Measurements from ENCODE around the gene THOC7. TPM values are rescaled to one million over a fixed set of nuclear protein-coding genes. Genes with fewer than 3 reads are reported as not detected.

Gene THOC7
- total and polyA plus RNA-seq, 12 donors = 71.3 to 204 (median 79.4) TPM

DNA sequence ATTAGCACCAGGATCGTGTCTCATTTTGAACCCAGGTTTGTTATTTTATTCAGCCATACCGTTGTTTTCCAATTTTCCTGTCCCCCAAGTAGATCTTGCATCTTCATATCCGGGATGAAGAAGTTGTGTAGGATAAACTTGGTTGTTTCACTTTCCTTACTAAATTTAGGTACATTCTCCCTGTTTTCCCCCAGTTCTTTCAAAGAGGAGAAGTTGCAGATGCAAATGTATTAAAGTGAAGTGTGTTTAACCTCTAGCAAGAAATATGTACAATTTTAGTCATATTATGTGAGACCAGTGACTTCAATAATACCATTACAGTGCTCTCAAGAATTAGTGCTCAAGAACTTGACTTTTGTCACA, 1.3 kb upstream of the THOC7 start:
- Histone ChIP-seq H3K27ac (peak overlapping the region in 9 of 10 donors; percentile 69 to 97 (median 91)), H3K9me3 (no peaks in the 10 kb centered on the region), H3K36me3 (peaks cover 0 to 16% (median 0%) of the 10 kb centered on the region in 9 donors), H3K4me3 (peak overlapping the region; percentile 74 to 98 (median 89)), H3K27me3 (no peaks in the 10 kb centered on the region), H3K4me1 (peaks cover 0 to 29% (median 19%) of the 10 kb centered on the region in 9 donors)
- no peak for TF ChIP-seq CTCF (IDR thresholded peaks at IDR 0.05)
- intact Hi-C loops (cut with DNase I) = loop anchor here in 8 of 10 donors (5.0 to 10.0 kb wide), 4 partner anchors 42 to 130 kb away; partner anchors contain the start of gene SCAANT1 (in 4 of the 8)
- 10 to 22% methylated on average over 3 of the region's 3 CpGs for WGBS, 2 donors
- ATAC-seq = no peak
- DNase-seq = no peak

DNA sequence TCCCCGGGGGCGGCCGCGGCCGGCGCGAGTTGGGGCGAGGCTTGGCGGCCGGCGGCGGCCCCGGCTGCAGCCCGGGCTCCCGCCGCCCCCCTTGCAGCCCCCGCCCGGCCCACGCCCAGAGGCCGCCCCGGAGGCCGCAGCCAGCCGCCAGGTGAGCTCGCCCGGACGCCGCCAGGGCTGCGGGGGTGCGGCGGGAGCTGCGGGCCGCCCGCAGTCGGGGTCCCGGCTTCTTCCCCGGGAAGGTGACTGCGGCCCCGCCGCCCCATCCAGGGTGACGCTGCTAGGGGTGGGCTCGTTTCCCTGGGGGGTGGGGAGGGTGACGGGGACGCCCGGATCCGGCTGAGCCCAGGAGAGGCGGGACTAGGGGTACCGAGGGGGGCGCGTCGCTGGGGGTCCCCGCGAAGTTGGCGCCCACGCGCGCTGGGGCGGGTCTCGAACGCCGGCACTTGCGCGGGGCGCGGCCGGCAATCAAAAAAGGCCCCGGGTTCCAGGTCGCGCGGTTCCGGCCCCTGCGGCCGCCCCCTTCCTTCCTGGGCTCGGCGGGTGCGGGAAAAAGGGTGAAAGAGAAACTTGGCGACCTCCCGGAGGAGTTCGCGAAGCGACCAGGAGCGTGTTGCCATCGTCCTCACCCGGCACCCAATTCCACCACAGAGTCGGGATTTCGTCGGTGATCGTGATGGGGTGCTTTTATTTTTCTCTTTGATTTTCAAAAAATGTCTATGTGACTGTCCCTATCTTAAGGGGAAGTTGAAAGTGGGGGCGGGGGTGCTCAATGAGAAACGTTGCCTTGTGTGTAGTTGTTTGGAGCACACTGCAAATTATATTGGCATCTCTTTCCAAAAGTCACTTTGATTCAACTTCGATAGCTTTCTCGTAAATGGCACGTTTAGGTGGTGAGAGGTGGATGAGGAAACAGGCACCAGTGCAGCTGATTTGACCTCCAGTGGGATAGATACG, 681 bp upstream of the THOC7 start:
- 0% methylated on average over 66 to 93 of the region's 93 CpGs for WGBS, 2 donors
- peak overlapping the region; percentile 74 to 98 (median 89) for H3K4me3 ChIP-seq
- no peaks in the 10 kb centered on the region for H3K27me3 ChIP-seq
- no peaks in the 10 kb centered on the region for H3K9me3 ChIP-seq
- DNase-seq (peak; percentile 41 to 50), ATAC-seq (peak; percentile 32 to 66 (median 46))
- H3K27ac ChIP-seq = peak overlapping the region; percentile 69 to 97 (median 90)
- peaks cover 0 to 26% (median 19%) of the 10 kb centered on the region in 9 donors for H3K4me1 ChIP-seq
- peaks cover 0 to 16% (median 0%) of the 10 kb centered on the region in 9 donors for H3K36me3 ChIP-seq
- TF ChIP-seq CTCF (IDR thresholded peaks at IDR 0.05) = no peak
- intact Hi-C loops (cut with DNase I) = loop anchor here in 6 of 10 donors (5.0 to 10.0 kb wide), 4 partner anchors 43 to 131 kb away; partner anchors contain the start of gene SCAANT1 (in 2 of the 6)

DNA sequence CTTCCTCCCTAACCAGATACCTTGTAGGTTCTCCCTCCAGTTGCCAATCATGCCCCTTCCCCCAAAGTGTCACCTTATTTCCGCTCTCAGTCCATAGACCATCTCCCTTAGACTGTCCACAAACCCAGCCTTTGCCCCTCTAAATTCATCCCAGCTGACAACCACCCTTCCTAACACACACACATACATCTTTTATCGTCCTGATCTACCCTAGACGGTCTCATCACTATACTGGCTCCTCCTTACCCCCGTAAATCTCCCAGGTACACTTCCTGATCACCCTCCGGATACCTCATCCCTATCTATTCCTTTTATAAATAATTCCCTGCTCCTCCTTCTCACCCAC, 828 bp downstream of the THOC7 start:
- DNase-seq = no peak
- WGBS, 2 donors = 26 to 32% methylated on average over 5 of the region's 5 CpGs

More for the DNA sequence above, 828 bp downstream of the THOC7 start:
- peak in 2 of 8 donors; percentile 5 to 14 for ATAC-seq
- peaks cover 0 to 25% (median 19%) of the 10 kb centered on the region in 9 donors for H3K4me1 ChIP-seq
- H3K4me3 ChIP-seq = peak overlapping the region; percentile 74 to 100 (median 96)
- no peaks in the 10 kb centered on the region for H3K27me3 ChIP-seq
- H3K36me3 ChIP-seq = peaks cover 0 to 16% (median 0%) of the 10 kb centered on the region in 9 donors
- intact Hi-C loops (cut with DNase I) = loop anchor here in 6 of 10 donors (5.0 to 10.0 kb wide), 4 partner anchors 45 to 132 kb away; partner anchors contain the start of gene SCAANT1 (in 2 of the 6)
- TF ChIP-seq CTCF (IDR thresholded peaks at IDR 0.05) = no peak
- H3K9me3 ChIP-seq = no peaks in the 10 kb centered on the region
- H3K27ac ChIP-seq = peak overlapping the region in 7 of 10 donors; percentile 89 to 98 (median 94)
